ENCODE measurements around the gene SORBS1.

- TF ChIP-seq CSRNP3 (CRISPR knock-in tag; IDR thresholded peaks at IDR 0.05) (no peak), ISL1 (CRISPR knock-in tag; IDR thresholded peaks at IDR 0.05) (no peak), ZC3H10 (CRISPR knock-in tag; IDR thresholded peaks at IDR 0.05) (no peak), ZFP3 (CRISPR knock-in tag; IDR thresholded peaks at IDR 0.05) (no peak), ARNTL (CRISPR knock-in tag; IDR thresholded peaks at IDR 0.05; ENCODE audit: borderline replicate concordance, low read depth) (no peak)
Measured at GRCh38 chr10:95472304-95473088, 88.7 kb downstream of the SORBS1 start.

All from SK-N-SH treated with all-trans-retinoic acid at 6 μM for 48 hours (cell line).